SK-N-DZ (cell line): ENCODE measurements around the gene TPRG1. TPM values are rescaled to one million over a fixed set of nuclear protein-coding genes. Genes with fewer than 3 reads are reported as not detected.

Experiments
- DNase-seq: peaks from one replicate; pipeline ENCODE4 v3.0.0-alpha.2; 2015; ENCODE audit warnings: low spot score
- polyA plus RNA-seq, 2 experiments: library from polyadenylated mRNA; depleted of rRNA; stranded (reverse); fragments of >200 nt; gene quantifications; 2 replicates each; pipeline ENCODE4 v1.2.3, GENCODE V29; 2014

TPRG1 gene, protein sequence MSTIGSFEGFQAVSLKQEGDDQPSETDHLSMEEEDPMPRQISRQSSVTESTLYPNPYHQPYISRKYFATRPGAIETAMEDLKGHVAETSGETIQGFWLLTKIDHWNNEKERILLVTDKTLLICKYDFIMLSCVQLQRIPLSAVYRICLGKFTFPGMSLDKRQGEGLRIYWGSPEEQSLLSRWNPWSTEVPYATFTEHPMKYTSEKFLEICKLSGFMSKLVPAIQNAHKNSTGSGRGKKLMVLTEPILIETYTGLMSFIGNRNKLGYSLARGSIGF
- 0.03 and 0.08 TPM in 2 replicates for polyA plus RNA-seq (2014; cell fraction: cytosol; rRNA removed)
- 0.05 and 0.32 TPM in 2 replicates for polyA plus RNA-seq (2014; cell fraction: nucleus; rRNA removed)

- DNase-seq: no peak
Observed at GRCh38 chr3:189171707-189172106, at the start of gene TPRG1. Gene TPRG1 (plus strand): TSS chr3:189171971. CDS start chr3:189207385, 35,414 bp downstream.

DNA sequence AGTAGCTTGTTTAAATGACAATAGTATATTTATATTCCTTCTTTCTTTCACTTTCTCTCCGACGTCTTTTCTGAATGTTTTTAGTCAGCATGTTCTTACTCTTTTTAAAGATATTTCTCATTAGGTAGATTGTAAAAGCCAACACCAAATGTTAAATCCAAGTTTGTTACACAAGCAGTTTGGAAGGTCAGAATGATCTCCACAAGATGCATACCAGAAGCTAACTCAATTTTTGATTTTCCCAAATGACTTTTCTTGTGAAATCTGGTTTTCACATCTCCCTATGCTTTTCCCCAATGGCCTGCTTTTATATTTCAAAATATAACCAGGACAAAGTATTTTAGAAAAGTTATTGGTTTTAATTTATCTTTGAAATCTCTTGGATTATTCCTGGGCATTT is 49.7 kb upstream of the TPRG1 start:
- no peak for DNase-seq

DNA sequence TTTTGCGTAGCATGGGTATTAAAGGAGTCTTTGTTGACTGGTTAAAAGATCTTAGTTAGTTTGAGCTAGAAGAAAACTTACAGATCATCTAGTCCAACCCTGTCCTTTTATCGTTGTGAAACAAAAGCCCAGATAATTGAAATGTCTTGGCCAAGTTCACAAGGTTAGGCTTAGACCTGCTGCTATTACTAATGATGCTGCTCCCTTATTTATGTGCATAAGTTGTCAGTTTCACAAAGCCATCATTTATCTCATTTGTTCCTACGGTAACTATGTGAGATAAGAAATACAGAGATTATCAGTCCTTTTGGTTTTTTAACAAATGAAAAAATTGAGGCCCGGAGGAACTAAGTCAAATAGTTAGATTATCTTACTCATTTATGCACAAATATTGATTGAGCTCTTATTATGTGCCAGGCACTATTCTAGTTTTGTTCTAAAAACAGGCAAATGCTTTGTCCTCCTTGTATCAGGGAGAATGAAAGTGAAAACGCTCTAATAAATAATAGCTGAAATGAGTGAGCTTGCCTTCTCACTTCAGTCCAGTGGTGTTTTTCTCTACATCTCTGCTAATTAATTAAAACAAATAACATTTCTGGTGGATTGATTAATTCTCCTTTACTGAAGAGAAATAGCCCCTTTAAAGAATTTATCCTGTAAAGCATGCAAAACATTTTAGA is 49.1 kb upstream of the TPRG1 start:
- DNase-seq: no peak

DNA sequence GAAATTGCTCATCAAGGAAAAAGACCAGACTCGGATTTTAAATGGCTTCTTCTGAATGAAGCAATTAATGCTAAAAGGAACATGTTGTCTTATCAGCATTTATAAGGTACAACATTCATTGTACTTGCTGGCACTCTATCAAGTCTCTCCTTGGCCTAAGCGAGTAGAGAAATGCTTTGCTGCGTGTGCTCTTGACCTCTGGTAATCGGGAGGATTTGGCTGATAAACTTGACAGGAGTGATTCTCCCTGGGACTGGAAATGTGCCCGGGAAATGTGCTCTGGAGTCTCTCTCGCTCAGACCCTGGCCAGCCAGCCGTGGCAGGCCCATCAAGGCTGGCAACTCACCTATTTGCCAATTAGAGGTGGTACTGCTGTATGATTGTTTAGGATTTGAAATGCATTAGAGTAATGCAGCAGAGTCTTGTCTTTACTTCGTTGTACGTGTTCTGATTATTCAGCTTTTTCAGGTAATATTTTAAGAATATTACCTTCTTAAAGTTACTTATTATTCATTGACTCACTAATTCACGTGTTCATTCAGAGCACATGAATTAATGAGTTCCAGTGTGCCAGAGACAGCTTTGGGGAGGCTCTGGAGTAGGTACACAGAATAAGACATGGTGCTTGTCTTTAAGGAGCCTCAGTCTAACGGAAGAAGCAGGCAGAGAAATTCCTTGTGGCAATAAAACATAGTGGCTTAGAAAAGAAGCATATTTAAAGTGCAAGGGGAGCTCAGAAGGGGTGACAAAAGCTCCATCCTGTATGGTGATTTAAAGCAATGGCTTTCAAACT is 48.0 kb upstream of the TPRG1 start:
- no peak for DNase-seq

DNA sequence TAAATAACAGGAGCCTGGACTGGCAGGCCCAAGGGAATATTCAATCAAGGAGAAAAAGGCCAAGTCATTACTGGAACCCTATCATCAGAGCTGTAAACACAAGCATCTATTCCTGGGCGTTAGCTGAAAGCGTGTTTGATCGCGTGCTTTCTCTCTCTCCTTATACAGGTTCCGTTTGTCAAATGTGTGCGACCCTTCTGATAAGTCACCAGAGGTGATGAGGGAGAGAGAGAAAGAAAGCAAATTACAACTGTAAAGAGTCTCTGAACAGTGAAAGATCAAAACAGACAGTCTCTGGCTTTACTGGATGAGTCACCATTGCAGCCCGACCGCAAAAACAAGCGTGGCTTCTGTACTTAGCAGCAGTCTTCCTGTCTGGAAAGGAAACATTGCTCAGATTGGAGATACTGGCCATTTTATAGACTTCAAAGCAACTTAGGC is 39.5 kb upstream of the TPRG1 start:
- no peak for DNase-seq

- no peak for DNase-seq
Observed at GRCh38 chr3:189132839-189133238, 38.9 kb upstream of the TPRG1 start.

- no peak for DNase-seq
Observed at GRCh38 chr3:189133768-189134167, 38.0 kb upstream of the TPRG1 start.

DNA sequence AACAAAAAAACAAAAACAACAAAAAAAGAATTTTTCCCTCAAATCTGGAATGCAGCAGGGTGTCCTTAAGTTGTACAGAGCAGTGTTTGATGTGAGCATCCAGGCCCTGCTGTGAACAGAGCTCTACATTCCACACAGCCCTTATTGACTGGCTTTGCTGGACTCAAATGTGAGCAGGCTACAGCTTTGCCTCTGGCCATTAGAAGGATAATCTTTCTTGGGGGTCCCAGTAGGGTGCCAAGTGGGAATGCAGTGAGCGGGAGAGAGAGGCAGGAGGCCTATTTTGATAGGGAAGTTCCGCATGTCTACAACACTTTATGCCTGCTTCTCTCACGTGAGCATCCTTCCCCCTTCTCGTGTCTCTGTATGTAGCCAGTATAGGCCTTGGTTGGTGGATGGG is 34.4 kb upstream of the TPRG1 start:
- no peak for DNase-seq

GRCh38 chr3:189138901-189139610 is 32.7 kb upstream of the TPRG1 start:
- no peak for DNase-seq

DNA sequence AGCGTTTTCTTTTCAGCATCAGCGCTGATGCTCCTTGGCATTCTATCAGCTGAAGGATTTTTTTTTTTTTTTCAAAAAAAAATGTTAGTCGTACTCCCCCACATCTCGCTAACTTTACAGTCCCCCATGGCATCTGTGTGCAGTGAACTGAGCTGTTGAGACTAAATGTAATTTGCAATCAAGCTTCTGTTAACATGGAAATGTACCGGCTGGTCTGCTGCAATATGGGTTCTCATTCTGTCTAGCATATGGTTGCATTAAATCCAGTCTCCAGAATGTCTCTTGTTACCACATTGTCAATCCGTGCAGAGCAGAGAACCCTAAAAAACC is 32.2 kb upstream of the TPRG1 start:
- peak; percentile 36 for DNase-seq

DNA sequence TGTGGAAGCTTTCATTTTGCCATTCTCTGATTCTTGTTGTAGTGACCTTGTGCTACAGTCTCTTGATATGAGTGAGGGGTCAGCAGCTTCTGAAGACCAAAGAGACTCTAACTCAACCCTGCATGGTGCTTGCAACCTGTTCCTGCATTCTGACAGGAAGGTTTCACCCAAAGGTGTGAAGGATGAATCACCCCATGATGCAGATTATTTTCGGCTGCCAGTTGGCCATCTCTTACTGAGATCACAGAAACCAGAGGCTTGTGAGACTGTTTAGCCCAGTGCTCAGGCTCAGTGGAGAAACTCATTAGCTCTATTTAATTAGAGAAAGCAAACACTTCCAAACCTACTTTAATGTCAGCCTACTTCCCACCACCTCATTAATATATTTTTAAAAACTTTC is 29.2 kb upstream of the TPRG1 start:
- no peak for DNase-seq

- no peak for DNase-seq
Observed at GRCh38 chr3:189143321-189143720, 28.4 kb upstream of the TPRG1 start.

GRCh38 chr3:189143771-189144170 is 28.0 kb upstream of the TPRG1 start:
- DNase-seq: no peak

- DNase-seq: peak; percentile 37
Observed at GRCh38 chr3:189144645-189145044, 27.1 kb upstream of the TPRG1 start.

DNA sequence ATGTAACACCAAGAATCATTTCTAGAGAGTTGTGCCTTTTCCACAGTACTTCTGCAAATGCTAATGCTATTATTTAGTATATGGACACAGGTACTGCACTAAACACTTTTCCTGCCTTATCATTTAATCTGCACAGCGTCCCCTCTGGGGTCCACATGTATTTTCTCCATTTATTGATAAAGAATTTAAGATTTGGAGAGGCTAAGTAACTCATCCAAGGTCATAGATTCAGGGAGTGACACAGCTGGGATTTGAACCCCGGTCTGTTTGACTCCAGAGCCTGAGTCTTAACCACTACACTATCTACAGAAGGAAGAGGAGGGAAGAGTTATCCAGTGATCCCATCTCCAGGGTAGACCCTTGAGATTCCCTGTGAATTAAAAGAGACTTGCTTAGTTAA is 24.9 kb upstream of the TPRG1 start:
- DNase-seq: no peak

DNA sequence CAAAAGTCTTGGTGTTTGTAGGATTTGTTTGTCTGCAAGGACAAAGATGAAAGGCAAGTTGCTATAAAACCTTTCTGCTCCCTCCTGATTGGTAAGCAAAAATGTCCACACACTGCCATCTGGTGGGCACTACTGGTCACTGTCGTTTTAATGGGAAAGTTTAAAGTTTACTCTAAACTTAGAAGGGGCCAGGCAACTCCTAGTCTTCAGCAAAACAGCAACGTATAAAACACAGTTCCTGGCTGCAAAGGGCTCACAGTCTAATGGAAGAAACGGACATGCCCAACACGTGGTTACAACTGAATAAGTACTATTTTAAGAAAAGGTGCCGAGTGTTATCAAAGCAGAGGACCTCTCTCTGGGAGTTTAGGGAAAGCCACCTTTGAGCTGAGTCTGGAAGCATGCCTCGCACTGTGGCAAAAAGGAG is 23.7 kb upstream of the TPRG1 start:
- peak; percentile 77 for DNase-seq

GRCh38 chr3:189149203-189149602 is 22.6 kb upstream of the TPRG1 start:
- DNase-seq: no peak

GRCh38 chr3:189157232-189158007 is 14.4 kb upstream of the TPRG1 start:
- DNase-seq: no peak

GRCh38 chr3:189158034-189158433 is 13.7 kb upstream of the TPRG1 start:
- no peak for DNase-seq

- DNase-seq: no peak
Observed at GRCh38 chr3:189160519-189161309, 11.1 kb upstream of the TPRG1 start.
